Muscle of leg (tissue), 11 donors: ENCODE measurements around the gene SLC27A2. TPM values are rescaled to one million over a fixed set of nuclear protein-coding genes. Genes with fewer than 3 reads are reported as not detected.
A peak's percentile ranks its signal among the peaks of the same experiment; 100 is the strongest.

Experiments
- DNase-seq: peaks from one replicate; pipeline ENCODE4 v3.0.0; 2013
- H3K27ac ChIP-seq: one replicate; pipeline ENCODE4 v1.5.1; 2013; ENCODE audit warnings: mild to moderate bottlenecking, low read length, control low read depth
- H3K27me3 ChIP-seq: one replicate; pipeline ENCODE4 v1.6.1; 2013; ENCODE audit warnings: low read length; ENCODE audit not compliant: control insufficient read depth, insufficient read depth
- H3K36me3 ChIP-seq: one replicate; pipeline ENCODE4 v1.6.1; 2013; ENCODE audit warnings: low read length; ENCODE audit not compliant: control insufficient read depth, insufficient read depth
- H3K4me1 ChIP-seq: one replicate; pipeline ENCODE4 v1.6.1; 2013; ENCODE audit warnings: low read length; ENCODE audit not compliant: control insufficient read depth, insufficient read depth
- H3K4me3 ChIP-seq: one replicate; pipeline ENCODE4 v1.5.1; 2013; ENCODE audit warnings: low read length, control low read depth
- H3K9me3 ChIP-seq: replicated peaks from 2 replicates; pipeline ENCODE4 v1.6.1; 2013; ENCODE audit warnings: low read depth, low read length; ENCODE audit not compliant: control insufficient read depth
- WGBS: methylation state at CpG from one replicate; pipeline ENCODE4 v1.1.5; 2013; ENCODE audit warnings: missing lambda C conversion rate; ENCODE audit not compliant: insufficient coverage; 5-methylcytosine and 5-hydroxymethylcytosine counted together
- polyA plus RNA-seq, 8 donors: library from polyadenylated mRNA; unstranded; fragments of 120-200 nt; gene quantifications; one replicate each; pipeline versions ENCODE4 v1.2.1 to v1.2.3, GENCODE V29; 2013; ENCODE audit warnings: inconsistent platforms in 1 of 8, low replicate concordance in 1 of 8; ENCODE audit not compliant: insufficient read length in 8 of 8, insufficient read depth in 1 of 8
- total RNA-seq: library from RNA; stranded (reverse); fragments of 120-200 nt; gene quantifications from one replicate; pipeline ENCODE4 v1.2.4, GENCODE V29; 2013

Gene SLC27A2
- total and polyA plus RNA-seq, 9 donors = 0.09 to 3.8 (median 0.20) TPM

DNA sequence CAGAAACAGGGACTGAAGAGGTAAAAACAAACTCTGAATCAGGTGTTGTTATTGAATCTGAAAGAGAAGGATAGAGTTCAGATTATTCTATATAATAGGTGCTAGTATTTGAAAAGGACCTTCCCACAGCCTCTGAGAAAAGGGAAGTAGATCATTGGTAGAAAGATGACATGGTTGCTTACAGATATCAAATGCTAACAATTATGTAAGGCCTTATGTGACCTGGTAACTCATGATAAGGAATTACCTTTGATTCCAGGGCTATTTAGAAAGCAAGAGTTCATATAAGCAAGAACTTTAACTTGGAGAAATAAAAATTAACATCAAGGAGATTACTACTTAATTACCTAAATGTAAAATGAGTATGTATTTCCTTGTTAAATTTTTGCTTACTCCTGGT is 7.6 kb downstream of the SLC27A2 start:
- H3K27me3 ChIP-seq = no peaks in the 10 kb centered on the region
- H3K36me3 ChIP-seq = no peaks in the 10 kb centered on the region
- no peak overlapping the region for H3K27ac ChIP-seq
- no peak for DNase-seq
- H3K9me3 ChIP-seq = no peaks in the 10 kb centered on the region
- H3K4me3 ChIP-seq = no peak overlapping the region
- no peaks in the 10 kb centered on the region for H3K4me1 ChIP-seq

DNA sequence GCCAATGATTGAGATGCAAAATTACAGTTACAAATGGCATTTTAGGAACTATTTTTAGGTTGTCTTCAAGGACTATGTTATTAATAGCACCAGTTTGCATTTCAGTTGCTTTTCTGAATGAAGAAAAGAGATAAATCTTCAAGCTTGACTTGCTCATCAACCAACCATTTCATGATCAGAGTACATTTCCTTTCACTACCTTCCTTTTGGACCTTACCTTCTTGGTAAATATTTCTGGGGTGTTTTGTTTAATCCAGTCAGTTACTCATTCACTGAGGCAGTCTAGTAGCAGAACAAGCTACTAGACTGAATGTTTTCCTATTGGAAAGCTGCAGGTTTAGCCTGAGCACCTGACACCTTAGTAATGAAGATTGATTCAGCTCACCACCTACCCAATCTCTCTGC is 8.2 kb downstream of the SLC27A2 start:
- no peak overlapping the region for H3K27ac ChIP-seq
- H3K4me1 ChIP-seq = no peaks in the 10 kb centered on the region
- no peaks in the 10 kb centered on the region for H3K9me3 ChIP-seq
- H3K27me3 ChIP-seq = no peaks in the 10 kb centered on the region
- no peak overlapping the region for H3K4me3 ChIP-seq
- H3K36me3 ChIP-seq = no peaks in the 10 kb centered on the region
- no peak for DNase-seq

DNA sequence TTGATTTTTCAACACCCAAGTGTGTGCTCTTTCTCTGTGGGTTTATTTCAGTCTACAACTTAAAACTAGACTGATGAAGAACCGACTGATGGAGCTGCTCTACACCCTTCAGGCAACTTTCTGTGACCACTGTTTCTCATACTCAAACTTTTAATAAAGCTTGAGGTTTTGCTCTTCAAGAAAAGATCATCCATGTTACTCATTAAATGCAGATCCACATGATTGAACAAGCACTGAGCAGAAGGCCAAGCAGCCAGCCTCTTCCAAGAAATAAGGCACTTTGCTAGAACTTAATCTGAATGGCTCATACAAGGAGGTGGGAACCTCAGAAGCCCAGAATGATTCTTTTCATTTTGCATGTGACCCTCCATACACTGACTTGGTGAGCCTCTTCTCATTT is 8.7 kb downstream of the SLC27A2 start:
- Histone ChIP-seq H3K36me3 (no peaks in the 10 kb centered on the region), H3K27me3 (no peaks in the 10 kb centered on the region), H3K9me3 (no peaks in the 10 kb centered on the region), H3K4me1 (no peaks in the 10 kb centered on the region), H3K27ac (no peak overlapping the region), H3K4me3 (no peak overlapping the region)
- 80% methylated on average over 1 of the region's 1 CpG for WGBS
- no peak for DNase-seq

DNA sequence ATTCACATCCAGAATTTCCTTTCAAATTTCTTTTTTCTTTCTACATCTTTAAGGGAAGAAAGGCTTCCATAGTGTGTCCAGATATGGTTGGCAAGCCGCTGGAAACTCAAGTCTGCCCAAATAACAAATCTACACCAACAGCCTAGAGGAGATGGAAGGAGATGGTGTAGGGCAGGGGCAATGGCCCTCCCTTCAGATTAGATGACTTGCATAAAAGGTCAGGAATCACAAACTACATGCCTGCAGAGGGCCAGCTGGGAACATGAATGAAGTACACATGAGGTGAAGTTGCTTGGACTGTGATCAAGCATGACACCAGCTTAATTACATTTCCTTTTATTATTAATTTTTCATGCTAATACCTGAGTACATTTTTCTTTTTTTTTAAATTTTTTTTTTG is 10.2 kb downstream of the SLC27A2 start:
- Histone ChIP-seq H3K4me3 (no peak overlapping the region), H3K4me1 (no peaks in the 10 kb centered on the region), H3K27ac (no peak overlapping the region), H3K27me3 (no peaks in the 10 kb centered on the region), H3K36me3 (no peaks in the 10 kb centered on the region), H3K9me3 (no peaks in the 10 kb centered on the region)
- DNase-seq = no peak
- WGBS = no CpG with 5 or more reads among the region's 1 CpG

DNA sequence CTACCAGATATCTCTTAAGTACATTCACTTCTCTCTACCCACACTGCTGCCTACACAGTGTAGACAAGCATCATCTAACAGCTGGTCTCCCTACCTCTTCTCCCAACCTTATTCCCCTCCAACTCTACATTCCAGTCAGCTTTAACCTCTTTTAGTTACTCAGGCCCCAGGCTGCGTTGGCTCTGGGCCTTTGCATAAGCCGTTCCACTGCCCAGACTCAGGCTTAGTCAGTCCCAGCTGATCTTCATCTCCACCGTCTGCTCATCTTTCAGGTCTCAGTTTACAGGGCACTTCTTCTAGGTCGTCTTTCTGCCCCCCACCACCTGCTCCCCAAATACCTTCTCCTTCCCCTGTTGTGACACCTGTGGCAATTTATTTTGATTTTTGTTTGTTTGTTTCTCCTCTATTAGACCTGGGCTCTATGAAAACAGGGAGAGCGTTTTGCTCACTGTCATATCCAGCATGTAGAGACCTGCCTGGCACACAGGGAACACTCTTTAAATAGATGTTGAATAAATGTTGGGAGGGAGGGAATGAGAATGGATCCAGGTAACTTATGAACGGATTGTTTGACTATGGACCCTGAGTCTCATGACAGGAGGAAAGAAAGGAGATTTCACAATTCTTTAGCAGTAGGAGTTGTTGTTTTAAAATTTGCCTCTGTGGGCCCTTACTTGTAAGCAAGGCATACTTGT is 11.1 kb downstream of the SLC27A2 start:
- no peak for DNase-seq
- H3K27ac ChIP-seq = no peak overlapping the region
- no peaks in the 10 kb centered on the region for H3K36me3 ChIP-seq
- H3K9me3 ChIP-seq = no peaks in the 10 kb centered on the region
- no peaks in the 10 kb centered on the region for H3K4me1 ChIP-seq
- 72% methylated on average over 5 of the region's 6 CpGs for WGBS
- no peak overlapping the region for H3K4me3 ChIP-seq
- H3K27me3 ChIP-seq = no peaks in the 10 kb centered on the region

DNA sequence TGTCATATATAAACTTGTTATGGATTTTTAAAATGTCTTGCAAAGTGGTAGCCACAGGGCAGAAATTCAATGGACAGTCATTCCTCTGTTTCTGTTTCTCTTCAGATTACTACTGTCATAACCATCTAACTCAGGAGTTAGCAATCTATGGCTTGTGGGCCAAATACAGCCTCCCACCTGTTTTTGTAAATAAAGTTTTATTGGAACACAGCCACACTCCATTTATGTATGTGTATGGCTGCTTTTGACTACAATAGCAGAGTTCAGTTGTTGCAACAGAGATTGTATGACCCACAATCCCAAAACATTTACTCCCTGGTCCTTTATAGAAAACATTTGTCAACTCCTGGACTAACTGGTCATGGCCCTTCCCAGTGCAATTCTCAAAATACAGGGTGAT is 20.0 kb downstream of the SLC27A2 start:
- H3K36me3 ChIP-seq = no peaks in the 10 kb centered on the region
- no peaks in the 10 kb centered on the region for H3K9me3 ChIP-seq
- no peak for DNase-seq
- no peak overlapping the region for H3K4me3 ChIP-seq
- H3K27ac ChIP-seq = no peak overlapping the region
- no peaks in the 10 kb centered on the region for H3K27me3 ChIP-seq
- H3K4me1 ChIP-seq = no peaks in the 10 kb centered on the region

DNA sequence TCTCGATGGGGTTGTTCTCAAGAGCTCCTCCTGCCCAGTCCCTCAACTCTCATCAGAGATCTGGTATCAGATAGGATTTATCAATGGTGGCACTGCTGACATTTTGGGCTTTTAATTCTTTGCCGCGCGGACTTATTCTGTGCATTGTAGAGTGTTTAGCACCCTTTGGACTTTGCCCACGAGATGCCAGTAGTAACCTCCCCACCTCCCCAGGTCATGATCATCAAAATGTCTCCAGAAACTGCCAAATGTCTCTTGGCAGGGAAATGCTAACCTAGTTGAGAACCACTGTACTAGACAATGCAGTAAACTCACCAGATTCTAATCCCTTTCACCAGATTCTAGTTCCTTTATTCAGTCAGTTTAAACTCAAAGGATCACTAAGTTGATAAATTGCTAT is 24.0 kb downstream of the SLC27A2 start:
- no peaks in the 10 kb centered on the region for H3K27me3 ChIP-seq
- H3K4me1 ChIP-seq = no peaks in the 10 kb centered on the region
- H3K27ac ChIP-seq = no peak overlapping the region
- DNase-seq = no peak
- WGBS = 33% methylated on average over 1 of the region's 5 CpGs
- H3K9me3 ChIP-seq = no peaks in the 10 kb centered on the region
- no peak overlapping the region for H3K4me3 ChIP-seq
- H3K36me3 ChIP-seq = no peaks in the 10 kb centered on the region

DNA sequence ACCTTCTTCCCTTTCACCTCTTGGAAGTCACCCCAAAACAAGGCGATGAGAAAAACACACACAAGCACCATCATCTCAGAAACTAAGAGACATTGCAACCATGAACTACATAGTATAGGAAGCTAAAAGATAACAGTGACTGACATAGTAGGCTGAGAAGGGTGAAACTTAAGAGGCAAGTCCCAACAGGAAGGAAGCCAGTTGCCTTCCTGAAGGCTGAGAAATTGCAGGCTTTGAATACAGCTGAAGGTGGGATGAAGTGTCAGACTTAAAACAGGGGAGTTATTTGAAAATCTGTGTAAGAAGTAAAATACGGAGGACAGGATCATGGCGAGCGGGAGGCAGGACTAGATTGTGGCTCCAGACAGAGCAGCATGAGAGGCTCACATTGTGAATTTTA is 27.8 kb downstream of the SLC27A2 start:
- H3K27me3 ChIP-seq = no peaks in the 10 kb centered on the region
- no peak overlapping the region for H3K27ac ChIP-seq
- no peak overlapping the region for H3K4me3 ChIP-seq
- no peaks in the 10 kb centered on the region for H3K36me3 ChIP-seq
- H3K4me1 ChIP-seq = no peaks in the 10 kb centered on the region
- H3K9me3 ChIP-seq = peaks cover 2% of the 10 kb centered on the region
- 82% methylated on average over 3 of the region's 4 CpGs for WGBS
- no peak for DNase-seq

DNA sequence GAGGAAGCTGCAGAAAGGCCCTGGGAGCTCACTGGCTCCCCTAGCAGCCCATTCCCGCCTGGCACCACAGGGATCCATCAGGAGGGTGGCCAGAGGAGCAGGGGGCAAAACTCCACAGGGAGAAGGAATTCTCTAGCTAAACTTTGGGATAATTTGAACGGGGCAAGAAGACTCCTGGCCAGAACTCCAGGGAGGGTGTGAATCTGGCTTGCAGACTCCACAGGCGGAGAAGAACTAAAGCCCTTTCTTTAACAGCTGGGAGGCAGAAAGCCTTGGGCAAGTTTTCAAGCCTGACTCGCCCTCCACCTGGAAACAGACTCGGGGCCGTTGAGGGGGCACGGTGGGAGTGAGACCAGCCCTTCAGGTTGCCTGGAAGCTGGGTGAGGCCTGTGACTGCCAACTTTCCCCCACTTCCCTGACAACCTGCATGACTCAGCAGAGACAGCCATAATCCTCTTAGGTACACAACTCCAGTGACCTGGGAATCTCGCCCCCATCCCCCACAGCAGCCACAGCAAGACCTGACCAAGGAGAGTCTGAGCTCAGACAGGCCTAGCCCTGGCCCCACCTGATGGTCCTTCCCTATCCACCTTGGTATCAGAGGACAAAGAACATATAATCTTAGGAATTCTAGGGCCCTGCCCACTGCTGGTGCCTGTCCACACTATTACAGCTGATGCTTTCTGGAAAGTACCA is 28.6 kb downstream of the SLC27A2 start:
- Histone ChIP-seq H3K9me3 (peaks cover 2% of the 10 kb centered on the region), H3K27ac (no peak overlapping the region), H3K36me3 (no peaks in the 10 kb centered on the region), H3K27me3 (no peaks in the 10 kb centered on the region), H3K4me1 (no peaks in the 10 kb centered on the region), H3K4me3 (no peak overlapping the region)
- WGBS = 50% methylated on average over 8 of the region's 8 CpGs
- DNase-seq = no peak

DNA sequence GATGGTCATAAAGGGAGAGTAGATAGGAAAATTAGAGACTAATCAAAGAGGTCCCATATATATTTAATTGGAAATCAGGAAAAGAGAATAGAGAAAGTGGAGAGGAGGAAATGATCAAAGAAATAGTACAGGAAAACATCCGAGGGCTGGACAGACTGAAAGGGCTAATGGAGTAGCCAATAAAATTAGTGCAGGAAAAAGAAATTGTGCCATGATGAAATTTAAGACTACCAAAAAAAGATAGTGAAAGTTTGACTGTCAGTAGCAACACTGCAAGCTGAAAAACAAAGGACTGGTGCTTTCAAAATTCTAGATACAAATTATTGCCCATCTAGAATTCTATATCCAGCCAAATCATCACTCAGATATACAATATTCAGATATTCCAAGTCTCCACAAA is 36.3 kb downstream of the SLC27A2 start:
- Histone ChIP-seq H3K9me3 (no peaks in the 10 kb centered on the region), H3K4me1 (no peaks in the 10 kb centered on the region), H3K27me3 (peaks cover 2% of the 10 kb centered on the region), H3K36me3 (no peaks in the 10 kb centered on the region), H3K27ac (no peak overlapping the region), H3K4me3 (no peak overlapping the region)
- no peak for DNase-seq
- 0% methylated on average over 1 of the region's 1 CpG for WGBS

DNA sequence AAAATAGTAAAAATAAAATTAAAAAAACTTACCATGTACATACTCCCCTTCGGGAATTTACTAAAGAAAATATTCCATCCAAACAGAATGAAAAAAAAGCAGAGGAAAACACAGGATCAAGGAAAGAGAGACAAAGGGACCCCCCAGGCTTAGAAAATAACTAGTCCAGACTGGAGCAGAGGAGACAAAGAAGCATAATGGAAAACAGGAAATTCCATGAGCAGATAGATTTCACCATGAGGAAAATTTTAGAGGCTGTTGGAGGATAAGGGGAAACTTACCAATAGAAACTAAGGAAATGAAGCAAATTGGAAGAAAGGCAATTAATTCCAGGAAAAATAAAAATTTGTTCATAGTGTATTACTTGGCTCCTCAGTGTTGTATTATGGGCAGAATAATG is 36.7 kb downstream of the SLC27A2 start:
- no peaks in the 10 kb centered on the region for H3K4me1 ChIP-seq
- no peaks in the 10 kb centered on the region for H3K9me3 ChIP-seq
- H3K27ac ChIP-seq = no peak overlapping the region
- no peaks in the 10 kb centered on the region for H3K36me3 ChIP-seq
- no CpG with 5 or more reads among the region's 1 CpG for WGBS
- H3K4me3 ChIP-seq = no peak overlapping the region
- DNase-seq = peak; percentile 11
- H3K27me3 ChIP-seq = peaks cover 2% of the 10 kb centered on the region
